BLaER1 treated with 17β-estradiol and CSF1 and Interleukin-3, amounts not matched to agents 10 nM and 100 nM (cell line): ENCODE measurements around the gene SMAD3.
"Not testable (repeated sequence)": the region's sequence is repeated elsewhere in the genome, so short reads cannot be mapped to it uniquely, and the experiment has no call there.

Source experiments
- H3K27ac ChIP-seq, 11 experiments: shearing (Covaris generic); formaldehyde crosslinking; 2 replicates each; pipeline ENCODE4 v1.8.1; 2022
- H3K27me3 ChIP-seq, 11 experiments: shearing (Covaris generic); formaldehyde crosslinking; 2 replicates each; pipeline ENCODE4 v1.8.1; 2022
- H3K36me3 ChIP-seq, 11 experiments: shearing (Covaris generic); formaldehyde crosslinking; 2 replicates each; pipeline ENCODE4 v1.8.1; 2022
- H3K4me1 ChIP-seq, 10 experiments: shearing (Covaris generic); formaldehyde crosslinking; 2 replicates each; pipeline ENCODE4 v1.8.1; 2022
- H3K4me2 ChIP-seq, 11 experiments: shearing (Covaris generic); formaldehyde crosslinking; 2 replicates each; pipeline ENCODE4 v1.8.1; 2022
- H3K4me3 ChIP-seq, 10 experiments: shearing (Covaris generic); formaldehyde crosslinking; 2 replicates each; pipeline ENCODE4 v1.8.1; 2022
- H3K9ac ChIP-seq, 11 experiments: shearing (Covaris generic); formaldehyde crosslinking; 2 replicates each; pipeline ENCODE4 v1.8.1; 2022
- H3K9me3 ChIP-seq, 11 experiments: shearing (Covaris generic); formaldehyde crosslinking; replicated peaks in 1 of 11; 2 replicates each; pipeline ENCODE4 v1.8.1; 2022
- H4K20me1 ChIP-seq, 11 experiments: shearing (Covaris generic); formaldehyde crosslinking; 2 replicates each; pipeline ENCODE4 v1.8.1; 2022
- Cebpa-rat ChIP-seq, 11 experiments: shearing (Covaris generic); IDR thresholded peaks; 2 replicates each; pipeline ENCODE4 v1.8.1; 2022

SMAD3 gene

GRCh38 chr15:67119238-67119846 lies 53.9 kb downstream of the SMAD3 start:
- Histone ChIP-seq H4K20me1 (peaks cover 0 to 100% (median 40%) of the 10 kb centered on the region in 11 experiments; a peak in 15 of 22 replicates), H3K27me3 (no peaks in the 10 kb centered on the region), H3K4me3 (peak overlapping the region in 2 of 10 experiments; percentile 0 to 21; a peak in 1 of 20 replicates), H3K9me3 (no peaks in the 10 kb centered on the region), H3K4me1 (peaks cover 100% of the 10 kb centered on the region in 10 experiments), H3K27ac (peak overlapping the region; percentile 75 to 95 (median 86); a peak in 21 of 22 replicates), H3K36me3 (peaks cover 2 to 64% (median 27%) of the 10 kb centered on the region in 11 experiments; a peak in 20 of 22 replicates), H3K9ac (peak overlapping the region; percentile 66 to 84 (median 75); a peak in 20 of 22 replicates), H3K4me2 (peak overlapping the region; percentile 78 to 97 (median 91))
- no peak for TF ChIP-seq Cebpa-rat (IDR thresholded peaks at IDR 0.05)

- Histone ChIP-seq H3K4me1 (peaks cover 100% of the 10 kb centered on the region in 10 experiments), H3K36me3 (peaks cover 0 to 64% (median 31%) of the 10 kb centered on the region in 11 experiments; a peak in 17 of 22 replicates), H3K9ac (peak overlapping the region; percentile 66 to 84 (median 75); a peak in 21 of 22 replicates), H3K9me3 (no peaks in the 10 kb centered on the region), H3K27ac (peak overlapping the region; percentile 75 to 95 (median 86); a peak in 21 of 22 replicates), H4K20me1 (peaks cover 3 to 100% (median 44%) of the 10 kb centered on the region in 11 experiments; a peak in 17 of 22 replicates), H3K4me2 (peak overlapping the region; percentile 78 to 97 (median 91)), H3K27me3 (no peaks in the 10 kb centered on the region), H3K4me3 (peak overlapping the region in 5 of 10 experiments; percentile 15 to 45 (median 27); a peak in 8 of 20 replicates)
- TF ChIP-seq Cebpa-rat (IDR thresholded peaks at IDR 0.05), result no peak
Measured at GRCh38 chr15:67120009-67120838, 54.8 kb downstream of the SMAD3 start.

DNA sequence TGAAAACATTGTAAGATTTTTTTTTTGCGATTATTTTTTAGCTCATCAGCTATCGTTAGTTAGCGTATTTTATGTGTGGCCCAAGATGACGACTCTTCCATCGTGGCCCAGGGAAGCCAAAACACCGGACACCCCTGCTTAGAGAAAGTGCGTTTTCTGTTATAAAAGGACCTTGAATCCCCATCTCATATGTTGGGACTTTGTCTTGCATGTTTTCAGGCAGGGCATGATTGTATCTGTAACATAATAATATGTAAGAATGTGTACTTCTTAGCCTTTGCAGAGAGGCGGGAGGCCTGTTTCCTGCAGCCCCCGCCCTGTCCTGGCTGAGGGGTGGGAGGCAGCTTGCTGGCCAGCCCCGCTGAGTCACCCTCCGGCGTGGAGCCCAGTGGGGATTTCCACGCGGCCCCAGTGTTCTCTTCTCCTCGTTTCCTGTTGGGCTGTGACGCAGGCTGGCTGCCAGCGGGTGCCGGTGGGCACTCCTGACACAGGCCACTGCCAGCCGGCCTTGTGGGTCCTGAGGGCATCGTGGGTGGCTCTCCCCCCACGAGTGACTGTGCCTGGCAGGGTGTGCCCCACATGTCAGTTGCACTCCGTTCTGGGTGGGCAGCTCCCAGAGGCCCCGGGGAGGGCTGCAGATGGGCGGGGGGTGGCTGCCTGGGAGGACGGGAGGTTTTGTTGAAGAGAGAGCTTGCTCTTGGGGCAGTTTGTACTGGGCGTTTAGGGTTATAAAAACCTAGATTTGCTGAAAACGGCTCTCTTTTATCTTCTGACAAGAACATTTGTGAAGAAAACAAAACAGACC lies 55.6 kb downstream of the SMAD3 start:
- H4K20me1 ChIP-seq, result peaks cover 8 to 100% (median 51%) of the 10 kb centered on the region in 11 experiments; a peak in 19 of 22 replicates
- H3K4me1 ChIP-seq, result peaks cover 100% of the 10 kb centered on the region in 10 experiments
- peak overlapping the region; percentile 78 to 97 (median 91) for H3K4me2 ChIP-seq
- peak overlapping the region; percentile 75 to 95 (median 86) for H3K27ac ChIP-seq
- peak overlapping the region in 7 of 10 experiments; percentile 8 to 45 (median 27); a peak in 10 of 20 replicates for H3K4me3 ChIP-seq
- no peaks in the 10 kb centered on the region for H3K9me3 ChIP-seq
- H3K27me3 ChIP-seq, result no peaks in the 10 kb centered on the region
- peak overlapping the region; percentile 66 to 84 (median 75); a peak in 21 of 22 replicates for H3K9ac ChIP-seq
- peaks cover 0 to 62% (median 35%) of the 10 kb centered on the region in 11 experiments; a peak in 18 of 22 replicates for H3K36me3 ChIP-seq
- no peak for TF ChIP-seq Cebpa-rat (IDR thresholded peaks at IDR 0.05)

GRCh38 chr15:67121644-67122605 lies 56.5 kb downstream of the SMAD3 start:
- Histone ChIP-seq H3K27ac (peak overlapping the region; percentile 75 to 95 (median 86)), H3K4me3 (peak overlapping the region in 2 of 10 experiments; percentile 15 to 31; a peak in 2 of 20 replicates), H3K27me3 (no peaks in the 10 kb centered on the region), H3K4me1 (peaks cover 100% of the 10 kb centered on the region in 10 experiments), H3K9ac (peak overlapping the region; percentile 66 to 84 (median 75); a peak in 21 of 22 replicates), H3K9me3 (no peaks in the 10 kb centered on the region), H3K36me3 (peaks cover 3 to 68% (median 37%) of the 10 kb centered on the region in 11 experiments; a peak in 19 of 22 replicates), H3K4me2 (peak overlapping the region; percentile 78 to 97 (median 91)), H4K20me1 (peaks cover 12 to 100% (median 52%) of the 10 kb centered on the region in 11 experiments; a peak in 20 of 22 replicates)
- no peak for TF ChIP-seq Cebpa-rat (IDR thresholded peaks at IDR 0.05)

DNA sequence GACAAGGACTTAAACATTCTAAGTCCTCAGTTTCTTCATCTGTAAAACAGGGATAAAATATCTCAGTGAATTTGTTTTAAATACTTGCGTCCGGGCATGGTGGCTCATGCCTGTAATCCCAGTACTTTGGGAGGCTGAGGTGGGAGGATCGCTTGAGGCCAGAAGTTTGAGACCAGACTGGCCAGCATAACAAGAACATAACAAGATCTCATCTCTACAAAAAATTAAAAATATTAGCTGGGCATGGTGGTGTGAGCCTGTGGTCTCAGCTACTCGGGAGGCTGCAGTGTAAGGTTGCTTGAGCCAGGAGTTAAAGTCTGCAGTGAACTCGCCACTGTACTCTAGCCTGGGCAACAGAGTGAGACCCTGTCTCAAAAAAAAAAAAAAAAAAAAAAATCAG lies 57.4 kb downstream of the SMAD3 start:
- H3K36me3 ChIP-seq, result peaks cover 12 to 76% (median 44%) of the 10 kb centered on the region in 11 experiments; a peak in 21 of 22 replicates
- not testable (repeated sequence) for H3K9me3 ChIP-seq, H3K27me3 ChIP-seq, H3K4me3 ChIP-seq
- peak overlapping the region; percentile 78 to 97 (median 91) for H3K4me2 ChIP-seq
- peaks cover 21 to 100% (median 56%) of the 10 kb centered on the region in 11 experiments; a peak in 21 of 22 replicates for H4K20me1 ChIP-seq
- peak overlapping the region in 3 of 11 experiments; percentile 77 to 84 (median 78); a peak in 5 of 22 replicates for H3K9ac ChIP-seq
- H3K27ac ChIP-seq, result peak overlapping the region in 10 of 11 experiments; percentile 81 to 95 (median 86); a peak in 19 of 22 replicates
- H3K4me1 ChIP-seq, result peaks cover 100% of the 10 kb centered on the region in 10 experiments

DNA sequence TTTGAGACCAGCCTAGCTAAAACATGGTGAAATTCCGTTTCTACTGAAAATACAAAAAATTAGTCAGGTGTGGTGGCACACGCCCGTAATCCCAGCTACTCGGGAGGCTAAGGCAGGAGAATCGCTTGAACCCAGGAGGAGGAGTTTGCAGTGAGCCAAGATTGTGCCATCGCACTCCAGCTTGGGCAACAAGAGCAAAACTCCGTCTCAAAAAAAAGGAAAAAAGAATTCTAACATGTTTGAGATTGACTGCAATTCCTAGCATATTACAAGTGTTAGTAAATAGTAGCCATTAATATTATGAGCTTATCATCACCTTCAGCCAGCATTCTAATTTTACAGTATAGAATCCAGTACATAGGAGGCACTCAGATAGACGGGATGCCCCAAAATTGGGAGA lies 57.9 kb downstream of the SMAD3 start:
- Histone ChIP-seq H3K9ac (peak overlapping the region in 1 of 11 experiments; percentile 77; a peak in 2 of 22 replicates), H3K36me3 (peaks cover 14 to 77% (median 41%) of the 10 kb centered on the region in 11 experiments; a peak in 21 of 22 replicates), H3K27ac (peak overlapping the region in 9 of 11 experiments; percentile 41 to 95 (median 81); a peak in 13 of 22 replicates), H3K4me1 (peaks cover 100% of the 10 kb centered on the region in 10 experiments), H4K20me1 (peaks cover 26 to 100% (median 61%) of the 10 kb centered on the region in 11 experiments; a peak in 21 of 22 replicates), H3K4me2 (peak overlapping the region; percentile 77 to 97 (median 91))
- not testable (repeated sequence) for H3K9me3 ChIP-seq, H3K27me3 ChIP-seq, H3K4me3 ChIP-seq
- TF ChIP-seq Cebpa-rat (IDR thresholded peaks at IDR 0.05), result 0 out of 22 replicates have a peak, but pooled peaks of 2 of the 11 experiments have one; percentile 11 to 30

DNA sequence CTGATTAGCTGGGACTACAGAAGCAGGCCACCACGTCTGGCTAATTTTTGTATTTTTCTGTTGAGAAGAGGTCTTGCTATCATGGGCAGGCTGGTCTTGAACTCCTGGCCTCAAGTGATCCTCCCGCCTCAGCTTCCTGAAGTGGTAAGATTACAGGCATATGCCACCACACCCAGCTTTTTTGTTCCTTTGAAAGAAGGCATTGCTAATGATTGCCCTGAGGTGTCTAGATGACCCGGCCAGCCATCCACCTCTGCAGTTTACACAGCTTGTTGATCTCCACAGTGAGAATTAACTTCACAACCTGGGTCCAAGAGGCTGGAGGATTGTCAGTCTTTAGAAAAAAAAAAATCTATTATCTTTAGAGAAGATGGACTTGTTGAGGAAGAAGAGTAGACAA lies 58.7 kb downstream of the SMAD3 start:
- H3K9ac ChIP-seq, result peak overlapping the region in 9 of 11 experiments; percentile 1 to 82 (median 68); a peak in 15 of 22 replicates
- TF ChIP-seq Cebpa-rat (IDR thresholded peaks at IDR 0.05), result no peak
- H3K27ac ChIP-seq, result peak overlapping the region in 9 of 11 experiments; percentile 41 to 95 (median 79); a peak in 16 of 22 replicates
- no peaks in the 10 kb centered on the region for H3K27me3 ChIP-seq
- no peaks in the 10 kb centered on the region for H3K9me3 ChIP-seq
- peak overlapping the region; percentile 77 to 97 (median 91) for H3K4me2 ChIP-seq
- H3K4me1 ChIP-seq, result peaks cover 100% of the 10 kb centered on the region in 10 experiments
- H3K4me3 ChIP-seq, result no peak overlapping the region
- peaks cover 19 to 77% (median 45%) of the 10 kb centered on the region in 11 experiments; a peak in 21 of 22 replicates for H3K36me3 ChIP-seq
- H4K20me1 ChIP-seq, result peaks cover 34 to 100% (median 69%) of the 10 kb centered on the region in 11 experiments; a peak in 21 of 22 replicates
